ENCODE data around the gene AP3B1.

AP3B1 gene

DNA sequence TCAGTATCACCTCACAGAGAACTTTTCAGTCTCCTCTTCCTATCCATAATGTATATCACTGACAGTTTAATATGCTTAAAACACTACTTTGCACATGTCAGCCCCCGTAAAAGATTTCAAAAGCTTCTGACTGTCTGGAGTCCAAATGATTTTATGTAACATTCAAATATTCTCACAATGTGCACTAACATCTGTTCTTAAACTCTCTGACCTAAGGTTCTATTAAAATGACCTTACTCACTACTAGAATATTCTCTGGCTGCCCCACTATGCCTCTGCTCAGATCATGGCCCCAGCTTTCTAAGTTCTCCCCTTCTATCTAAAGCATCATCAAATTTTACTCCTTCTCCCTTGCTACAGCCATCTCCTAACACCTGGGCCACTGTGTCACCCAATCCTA is 52.5 kb downstream of the AP3B1 start:
- H3K36me3 ChIP-seq (ENCODE audit: insufficient read depth, low read length): peaks cover 9% of the 10 kb centered on the region
- DNase-seq (no peak), ATAC-seq (ENCODE audit: insufficient read depth, low read depth) (no peak)
- no peak overlapping the region for H2AFZ ChIP-seq (ENCODE audit: low read depth, low read length)
- TF ChIP-seq, protein P1, sequence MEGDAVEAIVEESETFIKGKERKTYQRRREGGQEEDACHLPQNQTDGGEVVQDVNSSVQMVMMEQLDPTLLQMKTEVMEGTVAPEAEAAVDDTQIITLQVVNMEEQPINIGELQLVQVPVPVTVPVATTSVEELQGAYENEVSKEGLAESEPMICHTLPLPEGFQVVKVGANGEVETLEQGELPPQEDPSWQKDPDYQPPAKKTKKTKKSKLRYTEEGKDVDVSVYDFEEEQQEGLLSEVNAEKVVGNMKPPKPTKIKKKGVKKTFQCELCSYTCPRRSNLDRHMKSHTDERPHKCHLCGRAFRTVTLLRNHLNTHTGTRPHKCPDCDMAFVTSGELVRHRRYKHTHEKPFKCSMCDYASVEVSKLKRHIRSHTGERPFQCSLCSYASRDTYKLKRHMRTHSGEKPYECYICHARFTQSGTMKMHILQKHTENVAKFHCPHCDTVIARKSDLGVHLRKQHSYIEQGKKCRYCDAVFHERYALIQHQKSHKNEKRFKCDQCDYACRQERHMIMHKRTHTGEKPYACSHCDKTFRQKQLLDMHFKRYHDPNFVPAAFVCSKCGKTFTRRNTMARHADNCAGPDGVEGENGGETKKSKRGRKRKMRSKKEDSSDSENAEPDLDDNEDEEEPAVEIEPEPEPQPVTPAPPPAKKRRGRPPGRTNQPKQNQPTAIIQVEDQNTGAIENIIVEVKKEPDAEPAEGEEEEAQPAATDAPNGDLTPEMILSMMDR (IDR thresholded peaks at IDR 0.05; ENCODE audit: borderline replicate concordance, extremely low read depth, low read length, poor library complexity, severe bottlenecking): no peak
- no peak for TF ChIP-seq EZH2 (IDR thresholded peaks at IDR 0.05; ENCODE audit: borderline replicate concordance, low read depth, low read length, severe bottlenecking)
- peaks cover 8% of the 10 kb centered on the region; the same call in 1 of the 2 replicates for H3K79me2 ChIP-seq (ENCODE audit: insufficient read depth, low read length)
- H3K9ac ChIP-seq (ENCODE audit: low read depth, low read length): no peak overlapping the region
- no peak overlapping the region for H3K4me3 ChIP-seq (ENCODE audit: low read depth in 1 of 2, low read length in 2 of 2)
- no peaks in the 10 kb centered on the region for H3K9me3 ChIP-seq (ENCODE audit: insufficient read depth, low read length, severe bottlenecking)
- H3K4me1 ChIP-seq (ENCODE audit: insufficient read depth, low read length): no peaks in the 10 kb centered on the region
- no peak overlapping the region for H3K27ac ChIP-seq (ENCODE audit: low read length)
- H3K27me3 ChIP-seq (ENCODE audit: insufficient read depth, low read length, poor library complexity): no peaks in the 10 kb centered on the region
- peaks cover 3% of the 10 kb centered on the region; the same call in 1 of the 2 replicates for H4K20me1 ChIP-seq (ENCODE audit: insufficient read depth, low read length)
- no peak overlapping the region for H3K4me2 ChIP-seq (ENCODE audit: insufficient read depth, low read length)

DNA sequence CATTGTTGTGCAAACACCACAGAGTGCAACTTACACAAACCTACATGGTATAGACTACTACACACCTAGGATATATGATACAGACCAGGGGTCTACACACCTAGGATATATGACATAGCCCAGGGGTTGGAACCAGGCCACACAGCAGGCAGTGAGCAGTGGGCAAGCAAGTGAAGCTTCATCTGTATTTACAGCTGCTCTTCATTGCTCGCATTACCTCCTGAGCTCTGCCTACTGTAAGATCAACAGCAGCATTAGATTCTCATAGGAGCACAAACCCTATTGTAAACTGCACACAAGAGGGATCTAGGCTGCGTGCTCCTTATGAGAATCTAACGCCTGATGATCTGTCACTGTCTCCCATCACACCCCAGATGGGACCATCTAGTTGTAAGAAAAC is 56.6 kb downstream of the AP3B1 start:
- Histone ChIP-seq H3K27me3 (ENCODE audit: insufficient read depth, low read length, poor library complexity) (no peaks in the 10 kb centered on the region), H3K4me3 (ENCODE audit: low read depth in 1 of 2, low read length in 2 of 2) (no peak overlapping the region), H3K9me3 (ENCODE audit: insufficient read depth, low read length, severe bottlenecking) (no peaks in the 10 kb centered on the region), H3K36me3 (ENCODE audit: insufficient read depth, low read length) (peaks cover 9% of the 10 kb centered on the region), H3K79me2 (ENCODE audit: insufficient read depth, low read length) (peaks cover 6% of the 10 kb centered on the region), H2AFZ (ENCODE audit: low read depth, low read length) (no peak overlapping the region), H4K20me1 (ENCODE audit: insufficient read depth, low read length) (peaks cover 7% of the 10 kb centered on the region; the same call in 1 of the 2 replicates), H3K27ac (ENCODE audit: low read length) (no peak overlapping the region), H3K9ac (ENCODE audit: low read depth, low read length) (no peak overlapping the region), H3K4me1 (ENCODE audit: insufficient read depth, low read length) (no peaks in the 10 kb centered on the region), H3K4me2 (ENCODE audit: insufficient read depth, low read length) (no peak overlapping the region)
- DNase-seq: no peak
- ATAC-seq (ENCODE audit: insufficient read depth, low read depth): no peak
- TF ChIP-seq, protein P1 (IDR thresholded peaks at IDR 0.05; ENCODE audit: borderline replicate concordance, extremely low read depth, low read length, poor library complexity, severe bottlenecking): no peak
- TF ChIP-seq EZH2 (IDR thresholded peaks at IDR 0.05; ENCODE audit: borderline replicate concordance, low read depth, low read length, severe bottlenecking): no peak

DNA sequence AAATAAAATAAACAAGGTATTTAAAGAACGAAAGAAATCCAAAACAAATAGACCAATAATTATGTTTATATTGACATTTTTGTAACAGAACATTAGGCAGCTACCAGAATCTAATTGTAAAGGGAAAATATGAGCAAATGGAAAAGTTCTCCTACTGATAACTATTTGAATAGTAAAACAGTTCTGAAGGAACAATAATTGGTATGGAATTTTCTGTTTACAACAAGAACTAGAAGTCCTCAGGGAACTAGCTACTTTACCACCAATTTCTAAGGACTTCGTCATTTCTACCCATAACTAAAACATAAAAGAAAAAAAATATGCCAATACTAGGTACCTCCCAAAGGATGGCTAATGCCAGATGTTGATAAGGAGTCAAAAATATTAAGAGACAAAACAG is 58.5 kb downstream of the AP3B1 start:
- Histone ChIP-seq H3K27me3 (ENCODE audit: insufficient read depth, low read length, poor library complexity) (no peaks in the 10 kb centered on the region), H3K4me2 (ENCODE audit: insufficient read depth, low read length) (no peak overlapping the region), H3K27ac (ENCODE audit: low read length) (no peak overlapping the region), H3K9me3 (ENCODE audit: insufficient read depth, low read length, severe bottlenecking) (no peaks in the 10 kb centered on the region), H2AFZ (ENCODE audit: low read depth, low read length) (no peak overlapping the region), H3K9ac (ENCODE audit: low read depth, low read length) (no peak overlapping the region), H3K4me1 (ENCODE audit: insufficient read depth, low read length) (no peaks in the 10 kb centered on the region), H3K36me3 (ENCODE audit: insufficient read depth, low read length) (peaks cover 9% of the 10 kb centered on the region), H4K20me1 (ENCODE audit: insufficient read depth, low read length) (peaks cover 7% of the 10 kb centered on the region; the same call in 1 of the 2 replicates), H3K79me2 (ENCODE audit: insufficient read depth, low read length) (peaks cover 6% of the 10 kb centered on the region), H3K4me3 (ENCODE audit: low read depth in 1 of 2, low read length in 2 of 2) (no peak overlapping the region)
- no peak for ATAC-seq (ENCODE audit: insufficient read depth, low read depth)
- TF ChIP-seq EZH2 (IDR thresholded peaks at IDR 0.05; ENCODE audit: borderline replicate concordance, low read depth, low read length, severe bottlenecking): no peak
- TF ChIP-seq, protein P1 (IDR thresholded peaks at IDR 0.05; ENCODE audit: borderline replicate concordance, extremely low read depth, low read length, poor library complexity, severe bottlenecking): no peak
- no peak for DNase-seq

DNA sequence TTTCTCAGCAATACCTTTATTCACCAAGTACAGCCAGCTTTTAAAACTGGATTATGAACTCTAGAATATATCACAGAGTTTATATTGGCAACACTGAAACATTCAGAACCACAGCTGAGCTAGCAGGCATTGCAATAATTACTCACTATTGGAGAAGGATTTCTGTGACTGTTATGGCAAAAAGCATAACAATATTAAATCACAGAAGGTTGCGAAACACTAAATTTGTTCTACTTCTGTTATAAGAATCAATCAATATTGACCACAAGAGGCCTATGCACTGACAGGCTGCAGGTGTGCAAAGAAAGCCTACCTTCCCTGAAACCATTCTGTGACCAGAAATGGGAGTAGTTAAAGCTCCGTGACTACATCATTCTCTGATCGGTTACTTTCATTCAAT is 59.2 kb downstream of the AP3B1 start:
- ATAC-seq (ENCODE audit: insufficient read depth, low read depth) (no peak), DNase-seq (no peak)
- H3K79me2 ChIP-seq (ENCODE audit: insufficient read depth, low read length): peaks cover 4% of the 10 kb centered on the region
- H3K36me3 ChIP-seq (ENCODE audit: insufficient read depth, low read length): peaks cover 9% of the 10 kb centered on the region
- no peak overlapping the region for H3K9ac ChIP-seq (ENCODE audit: low read depth, low read length)
- no peak overlapping the region for H3K4me3 ChIP-seq (ENCODE audit: low read depth in 1 of 2, low read length in 2 of 2)
- H3K4me2 ChIP-seq (ENCODE audit: insufficient read depth, low read length): no peak overlapping the region
- H2AFZ ChIP-seq (ENCODE audit: low read depth, low read length): no peak overlapping the region
- H3K27me3 ChIP-seq (ENCODE audit: insufficient read depth, low read length, poor library complexity): no peaks in the 10 kb centered on the region
- no peak for TF ChIP-seq EZH2 (IDR thresholded peaks at IDR 0.05; ENCODE audit: borderline replicate concordance, low read depth, low read length, severe bottlenecking)
- TF ChIP-seq, protein P1 (IDR thresholded peaks at IDR 0.05; ENCODE audit: borderline replicate concordance, extremely low read depth, low read length, poor library complexity, severe bottlenecking): no peak
- peaks cover 7% of the 10 kb centered on the region; the same call in 1 of the 2 replicates for H4K20me1 ChIP-seq (ENCODE audit: insufficient read depth, low read length)
- no peak overlapping the region for H3K27ac ChIP-seq (ENCODE audit: low read length)
- no peaks in the 10 kb centered on the region for H3K9me3 ChIP-seq (ENCODE audit: insufficient read depth, low read length, severe bottlenecking)
- no peaks in the 10 kb centered on the region for H3K4me1 ChIP-seq (ENCODE audit: insufficient read depth, low read length)
